ENCODE data around the gene UHMK1.

- no peak for TF ChIP-seq CTCF (IDR thresholded peaks at IDR 0.05; ENCODE audit: insufficient read depth, low read depth, low read length)
- TF ChIP-seq EZH2 (IDR thresholded peaks at IDR 0.05; ENCODE audit: insufficient read depth, low read length): no peak
Observed at GRCh38 chr1:162560303-162561036, 62.9 kb downstream of the UHMK1 start.

Measured in astrocyte (in vitro differentiated cells and primary cell).